ENCODE data around the gene HOXD12.

HOXD12 gene, protein sequence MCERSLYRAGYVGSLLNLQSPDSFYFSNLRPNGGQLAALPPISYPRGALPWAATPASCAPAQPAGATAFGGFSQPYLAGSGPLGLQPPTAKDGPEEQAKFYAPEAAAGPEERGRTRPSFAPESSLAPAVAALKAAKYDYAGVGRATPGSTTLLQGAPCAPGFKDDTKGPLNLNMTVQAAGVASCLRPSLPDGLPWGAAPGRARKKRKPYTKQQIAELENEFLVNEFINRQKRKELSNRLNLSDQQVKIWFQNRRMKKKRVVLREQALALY

GRCh38 chr2:176099728-176100546 lies at the start of gene HOXD12:
HOXD12 (plus strand) TSS chr2:176099795; CDS start chr2:176099802, 7 bp downstream.
- no peak within 1 kb of the TSS for H3K4me3 ChIP-seq
- no peak within 1 kb of the TSS for H3K27ac ChIP-seq

GRCh38 chr2:176056406-176056805 lies 43.2 kb upstream of the HOXD12 start:
- H3K4me3 ChIP-seq: no peak overlapping the region
- no peak overlapping the region for H3K27ac ChIP-seq

DNA sequence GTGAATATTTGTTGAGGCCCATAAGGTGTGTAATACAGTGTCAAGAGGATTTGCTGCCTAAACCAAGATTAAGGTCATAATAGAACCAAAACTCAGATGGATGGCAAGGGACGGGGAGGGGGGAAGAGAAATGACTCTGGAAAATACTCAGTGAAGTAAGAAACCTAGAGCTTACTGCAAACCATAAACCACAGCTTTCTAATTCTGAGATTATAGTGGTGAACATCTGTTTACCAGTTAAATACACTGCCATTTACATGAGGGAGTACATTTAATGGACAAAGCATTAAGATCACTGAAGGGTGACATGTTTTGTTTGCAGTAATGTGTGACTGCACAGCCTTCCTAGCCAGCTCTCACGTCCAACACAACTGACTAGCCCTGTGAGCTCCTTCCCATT lies 35.6 kb upstream of the HOXD12 start:
- H3K4me3 ChIP-seq: no peak overlapping the region
- no peak overlapping the region for H3K27ac ChIP-seq

GRCh38 chr2:176066645-176067588 lies 32.7 kb upstream of the HOXD12 start:
- peak overlapping the region in 2 of 7 experiments; percentile 5 to 24 for H3K4me3 ChIP-seq
- H3K27ac ChIP-seq: no peak overlapping the region

DNA sequence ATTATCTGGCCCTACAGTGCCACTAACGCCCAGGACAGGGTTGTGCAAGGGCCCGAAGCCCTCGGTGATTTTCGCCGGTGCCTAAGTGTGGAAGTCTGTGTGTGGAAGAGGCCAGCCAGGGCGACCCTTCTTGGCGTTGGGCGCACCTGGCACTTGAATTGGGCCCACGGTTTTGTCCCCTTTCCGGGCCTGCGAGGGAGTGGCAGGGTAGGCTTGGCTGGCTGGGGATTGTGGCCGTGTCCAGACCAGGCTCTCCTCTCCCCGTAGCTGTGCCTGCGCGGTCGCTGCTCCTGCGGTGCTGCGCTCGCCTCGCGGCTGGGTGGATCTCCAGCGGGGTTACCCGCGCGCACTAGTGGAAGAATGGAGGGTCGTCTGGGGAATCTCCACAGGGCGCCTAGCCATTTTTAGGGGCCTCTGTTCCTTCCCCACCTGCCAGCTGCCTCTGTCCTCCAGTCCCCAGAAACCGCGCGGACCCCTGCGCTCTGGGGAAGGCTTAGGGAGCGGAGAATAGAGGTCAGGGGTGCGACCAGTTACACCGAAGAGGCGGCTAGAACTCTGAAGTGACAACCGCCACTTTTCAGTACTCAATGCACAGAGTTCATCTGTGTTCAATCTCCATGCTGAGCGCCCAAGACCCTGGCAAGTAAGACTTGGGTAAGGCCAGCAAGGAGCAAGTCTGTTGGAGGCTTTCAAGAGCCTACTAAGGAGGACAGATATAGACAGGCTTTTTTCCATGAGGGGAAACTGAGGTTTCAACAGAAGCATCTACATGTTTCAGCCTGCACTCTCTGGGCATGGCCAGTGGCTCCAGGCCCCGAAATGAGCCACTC lies 31.8 kb upstream of the HOXD12 start:
- H3K27ac ChIP-seq: no peak overlapping the region
- H3K4me3 ChIP-seq: peak overlapping the region in 2 of 7 experiments; percentile 5 to 24

DNA sequence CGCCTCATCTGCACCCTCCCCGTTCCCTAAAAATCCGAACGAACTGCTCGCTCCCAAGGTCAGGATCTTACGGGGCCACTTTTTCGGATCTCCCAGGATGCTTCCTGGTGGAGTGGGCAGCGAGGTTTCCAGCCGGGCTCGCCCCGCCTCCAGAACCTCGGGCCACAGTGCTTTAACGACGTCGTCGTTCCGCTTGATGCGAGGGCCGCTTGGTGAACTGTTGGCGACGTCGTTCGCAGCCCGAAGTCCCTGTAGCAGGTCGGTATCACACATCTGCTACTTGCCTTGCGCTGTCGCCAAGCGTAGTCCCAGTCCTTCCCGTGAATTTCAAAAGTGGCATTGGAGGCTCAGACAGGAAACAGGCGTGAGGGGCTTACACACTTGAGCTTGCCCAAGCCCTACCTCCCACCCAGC lies 31.2 kb upstream of the HOXD12 start:
- no peak overlapping the region for H3K4me3 ChIP-seq

GRCh38 chr2:176071330-176072291 lies 28.0 kb upstream of the HOXD12 start:
- no peak overlapping the region for H3K27ac ChIP-seq
- no peak overlapping the region for H3K4me3 ChIP-seq

More for the DNA sequence above, 31.2 kb upstream of the HOXD12 start:
- no peak overlapping the region for H3K27ac ChIP-seq

- no peak overlapping the region for H3K27ac ChIP-seq
- no peak overlapping the region for H3K4me3 ChIP-seq
These were observed 27.3 kb upstream of the HOXD12 start for GRCh38 chr2:176072292-176072669.

DNA sequence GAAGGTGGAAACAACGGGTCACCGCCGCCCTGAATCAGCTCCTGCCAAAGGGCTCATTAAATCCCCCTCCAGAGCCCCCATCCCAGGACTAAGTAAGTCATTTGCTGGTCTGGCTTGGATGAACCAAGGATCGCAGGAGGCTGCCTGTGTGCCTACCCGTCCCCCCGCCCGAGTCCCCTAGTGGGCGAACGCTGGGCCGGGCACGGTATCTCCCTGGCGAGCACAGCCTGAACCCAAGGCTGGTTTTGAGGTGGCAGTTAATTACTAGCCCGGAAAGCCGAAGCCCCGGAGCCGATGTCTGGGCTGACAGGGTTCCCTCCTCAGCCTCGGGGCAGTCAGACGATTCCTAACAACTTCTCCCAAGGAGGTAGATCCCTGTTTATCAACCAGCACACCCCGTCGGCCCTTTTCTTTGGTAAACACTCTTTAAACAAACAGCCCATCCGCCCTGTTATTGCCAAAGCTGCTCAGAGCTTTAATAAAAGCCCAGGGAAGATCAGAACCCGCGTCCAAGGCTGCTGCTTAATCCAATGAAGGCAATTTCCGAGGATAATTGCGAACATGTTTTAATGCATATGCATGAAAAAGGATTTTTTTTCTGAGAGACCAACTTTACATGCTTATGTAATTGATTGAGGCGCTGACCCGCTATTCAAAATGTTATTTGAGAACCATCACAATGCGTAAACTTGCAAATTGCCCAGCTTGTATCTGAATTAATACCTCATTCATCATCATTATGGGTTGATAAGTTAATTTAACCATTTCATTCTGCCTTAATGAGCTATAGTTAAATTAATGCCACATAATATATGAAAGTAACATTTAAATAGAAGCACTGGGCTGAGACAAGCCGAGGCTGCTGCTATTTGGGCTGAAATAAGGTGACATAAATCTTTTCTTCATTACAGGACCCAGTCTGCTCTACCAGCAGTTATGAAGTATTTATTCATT lies 26.4 kb upstream of the HOXD12 start:
- Histone ChIP-seq H3K27ac (no peak overlapping the region), H3K4me3 (no peak overlapping the region)

- Histone ChIP-seq H3K27ac (no peak overlapping the region), H3K4me3 (no peak overlapping the region)
These were observed 24.6 kb upstream of the HOXD12 start for GRCh38 chr2:176074919-176075425.

DNA sequence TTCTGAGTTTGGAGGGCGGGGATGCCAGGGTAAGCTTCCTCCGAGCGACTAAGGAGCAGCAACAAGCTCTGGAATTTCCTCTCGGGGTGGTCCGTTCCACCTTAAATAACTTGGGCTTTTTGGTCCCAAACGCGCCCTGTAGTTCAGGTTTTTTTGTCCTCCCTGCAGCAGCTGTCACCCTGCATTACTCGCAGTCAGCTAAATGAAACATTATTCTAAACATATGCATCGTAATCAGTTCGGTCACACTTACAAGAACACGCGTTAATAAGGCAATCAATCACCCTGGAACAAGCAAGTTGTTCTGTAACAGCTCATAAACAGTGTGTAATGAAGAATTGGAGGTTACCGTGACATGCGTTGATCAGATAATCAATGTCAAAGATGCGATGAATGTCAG lies 24.1 kb upstream of the HOXD12 start:
- no peak overlapping the region for H3K4me3 ChIP-seq
- no peak overlapping the region for H3K27ac ChIP-seq

- Histone ChIP-seq H3K27ac (no peak overlapping the region), H3K4me3 (no peak overlapping the region)
These were observed 23.5 kb upstream of the HOXD12 start for GRCh38 chr2:176076063-176076462.

DNA sequence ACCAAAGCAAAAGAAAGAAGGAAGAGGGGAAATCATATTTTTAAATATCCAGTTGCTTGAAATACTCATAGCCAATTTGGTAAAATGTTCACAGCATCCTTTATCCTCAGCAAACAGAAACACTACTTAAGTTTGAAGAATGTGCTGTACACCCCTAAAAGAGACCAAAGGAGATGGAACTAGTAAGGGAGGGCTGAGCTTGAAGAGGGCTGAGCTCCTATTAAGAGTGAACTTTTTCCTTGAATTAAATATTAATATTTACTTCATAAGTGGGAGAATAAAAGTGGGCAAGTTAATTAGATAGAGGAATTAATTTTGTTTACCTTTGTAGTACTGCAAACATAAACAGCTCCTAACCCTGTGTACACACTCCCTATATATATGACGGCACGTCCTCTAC lies 22.8 kb upstream of the HOXD12 start:
- Histone ChIP-seq H3K27ac (no peak overlapping the region), H3K4me3 (no peak overlapping the region)

DNA sequence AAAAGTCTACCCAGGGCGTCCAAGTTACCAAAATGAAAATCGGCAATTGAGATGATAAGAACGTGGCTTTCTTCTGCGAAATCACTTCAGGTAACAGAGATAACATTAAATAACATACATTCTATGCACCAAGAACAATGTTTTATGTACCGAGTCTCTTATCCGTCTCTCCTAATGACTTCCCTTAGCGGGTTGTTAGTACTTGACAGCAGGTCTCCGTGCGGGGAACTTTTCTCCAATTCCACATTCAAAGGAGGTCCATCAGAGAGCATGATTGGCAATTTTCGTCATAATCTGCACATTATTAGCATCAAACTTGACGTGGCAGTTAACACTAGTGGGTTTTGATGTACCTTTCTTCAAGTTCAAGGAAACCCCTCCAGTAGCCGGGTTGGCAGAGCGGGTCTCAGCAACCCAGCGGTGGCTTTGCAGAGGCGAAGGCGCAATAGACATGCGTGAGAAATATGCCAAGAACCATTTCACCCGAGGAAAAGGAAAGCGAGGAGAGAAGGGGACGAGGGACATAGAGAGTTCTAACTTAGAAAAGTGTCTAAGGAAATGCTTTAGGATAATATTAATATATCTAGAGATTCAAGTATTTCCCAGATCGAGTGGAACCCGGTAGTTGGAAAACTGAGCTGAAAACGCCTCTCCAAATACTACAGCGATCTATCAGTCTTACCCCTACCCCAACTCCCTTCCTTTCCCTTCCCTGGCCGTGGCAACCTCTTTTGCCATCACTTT lies 20.9 kb upstream of the HOXD12 start:
- Histone ChIP-seq H3K4me3 (no peak overlapping the region), H3K27ac (no peak overlapping the region)

DNA sequence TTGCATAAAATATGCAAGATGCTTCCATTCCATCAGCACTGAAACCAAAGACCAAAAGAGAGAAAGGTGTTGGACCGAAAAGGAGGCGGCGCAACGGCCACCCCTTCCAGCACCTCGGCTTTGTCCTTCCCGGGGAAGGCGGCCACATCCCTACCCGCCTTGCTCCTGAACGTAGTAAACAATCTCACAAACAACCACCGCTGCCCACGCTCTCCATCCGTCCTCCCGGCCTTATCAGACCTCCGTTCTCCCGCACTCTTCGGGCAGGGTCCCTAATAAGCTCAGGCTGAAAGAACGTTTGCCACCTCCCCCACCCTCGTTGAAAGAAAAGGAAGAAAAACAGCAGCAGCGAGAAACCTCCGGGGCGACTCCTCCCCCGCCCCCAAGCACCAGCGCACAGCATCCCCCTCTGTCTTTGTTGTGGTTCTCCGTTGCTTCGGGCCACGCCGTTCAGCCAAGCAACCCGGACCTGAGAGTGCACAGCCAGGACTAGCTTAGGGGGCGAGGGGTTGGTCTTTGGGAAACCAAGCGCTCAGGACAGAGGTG lies 20.2 kb upstream of the HOXD12 start:
- H3K4me3 ChIP-seq: no peak overlapping the region
- no peak overlapping the region for H3K27ac ChIP-seq

Measured in skin epidermis (tissue), 12 donors.